CD4-positive, alpha-beta T cell (primary cell): ENCODE results near the gene CHAC2. TPM values are rescaled to one million over a fixed set of nuclear protein-coding genes. Genes with fewer than 3 reads are reported as not detected.

Experiments
- ATAC-seq: fragments of 200-7000 bp; cut with Tn5 transposase; one replicate; pipeline ENCODE4 v1.10.0; 2022; ENCODE audit warnings: mild to moderate bottlenecking; ENCODE audit not compliant: poor library complexity
- CTCF ChIA-PET: fragments of 350-600 bp; sonication (Branson Sonifier 250); formaldehyde crosslinking; loops from one replicate; lab custom pipeline; 2021; ENCODE audit warnings: antibody characterized with exemption, inconsistent platforms; lab: Charles Lee
- POLR2A ChIA-PET: fragments of 350-600 bp; sonication (Branson Sonifier 250); formaldehyde crosslinking; loops from one replicate; lab custom pipeline; 2021; ENCODE audit warnings: antibody characterized with exemption, inconsistent platforms; lab: Charles Lee
- DNase-seq, 14 experiments: peaks; one replicate each; pipeline ENCODE4 v3.0.0-alpha.2; 2013 to 2020; ENCODE audit warnings: mixed read lengths in 2 of 14
- H3K27ac ChIP-seq, 2 donors: one replicate each; pipeline versions ENCODE4 v1.5.1 to v1.7.0; 2013; ENCODE audit warnings: low read length in 2 of 2, low read depth in 1 of 2, mild to moderate bottlenecking in 1 of 2
- H3K27me3 ChIP-seq, 2 experiments: 1 replicate in 1 of 2; 2 replicates in 1 of 2; pipeline versions ENCODE4 v1.6.1 to v1.7.0; 2013; ENCODE audit warnings: low read length in 2 of 2, control low read depth in 1 of 2, mild to moderate bottlenecking in 1 of 2, moderate library complexity in 1 of 2; ENCODE audit not compliant: insufficient read depth in 2 of 2, control insufficient read depth in 1 of 2
- H3K36me3 ChIP-seq: one replicate; pipeline ENCODE4 v1.6.1; 2013; ENCODE audit warnings: low read length, control low read depth; ENCODE audit not compliant: insufficient read depth
- H3K4me1 ChIP-seq: one replicate; pipeline ENCODE4 v1.6.1; 2013; ENCODE audit warnings: low read length, control low read depth; ENCODE audit not compliant: insufficient read depth
- H3K4me3 ChIP-seq: one replicate; pipeline ENCODE4 v1.5.1; 2013; ENCODE audit warnings: mild to moderate bottlenecking, low read length, moderate library complexity
- H3K9me3 ChIP-seq, 2 experiments: 1 replicate in 1 of 2; 2 replicates in 1 of 2; pipeline versions ENCODE4 v1.6.1 to v1.7.0; 2013; ENCODE audit warnings: low read length in 2 of 2, mild to moderate bottlenecking in 2 of 2, control low read depth in 1 of 2, moderate library complexity in 1 of 2; ENCODE audit not compliant: control insufficient read depth in 1 of 2, insufficient read depth in 1 of 2
- H3K27ac Mint-ChIP-seq: one replicate; pipeline ENCODE4 v1.8.0; 2020; ENCODE audit warnings: mixed read lengths
- H3K27me3 Mint-ChIP-seq: one replicate; pipeline ENCODE4 v1.8.0; 2021; ENCODE audit warnings: mixed read lengths
- H3K36me3 Mint-ChIP-seq: one replicate; pipeline ENCODE4 v1.8.0; 2021; ENCODE audit warnings: low read depth, mixed read lengths
- H3K4me1 Mint-ChIP-seq: one replicate; pipeline ENCODE4 v1.8.0; 2021; ENCODE audit warnings: low read depth, mixed read lengths
- H3K4me3 Mint-ChIP-seq: one replicate; pipeline ENCODE4 v1.8.0; 2020; ENCODE audit warnings: mild to moderate bottlenecking, mixed read lengths
- H3K9me3 Mint-ChIP-seq: one replicate; pipeline ENCODE4 v1.8.0; 2020; ENCODE audit warnings: mixed read lengths
- intact Hi-C, 2 experiments: fragments of 100-400 bp; cut with DNase I in 1 of 2; cut with micrococcal nuclease in 1 of 2; formaldehyde crosslinking; loops; one replicate each; pipeline versions ENCODE4 v1.15.1 to v1.9.0; 2023 to 2025; cut with DNase I, micrococcal nuclease
- total RNA-seq, 174 experiments: library from RNA in 2 of 174; stranded (reverse) in 2 of 174; gene quantifications; one replicate each; pipeline ENCODE4 v1.2.3 and lab custom pipeline; 2021 to 2026
- TF ChIP-seq, protein P1 (sequence below): fragments of 200-600 bp; IDR thresholded peaks from one replicate; pipeline ENCODE4 v1.8.0; 2022; ENCODE audit warnings: antibody characterized with exemption, mild to moderate bottlenecking

CHAC2 gene
- total RNA-seq, 2 experiments from 2014 or later = 0.47 to 0.85 TPM

DNA sequence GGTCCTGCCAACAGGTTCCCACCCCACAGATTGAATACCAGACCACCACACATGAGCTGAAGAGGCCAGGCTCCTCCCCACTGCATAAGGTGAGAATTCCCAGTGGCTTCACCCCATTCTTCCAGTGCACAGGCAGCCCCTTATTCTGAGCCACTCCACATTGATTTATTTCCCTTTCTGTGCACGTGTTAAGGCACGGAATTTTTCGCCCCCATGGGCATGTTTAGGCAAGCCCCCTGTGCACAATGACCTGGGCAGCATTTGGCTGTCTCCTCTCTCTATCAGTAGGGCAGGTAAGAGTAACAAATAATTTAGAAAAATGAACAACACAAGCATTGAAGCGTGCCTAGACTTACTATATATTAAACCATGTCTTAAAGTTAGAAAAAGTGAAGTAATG lies 15.2 kb upstream of the CHAC2 start:
- CTCF ChIA-PET = no interaction called here

DNA sequence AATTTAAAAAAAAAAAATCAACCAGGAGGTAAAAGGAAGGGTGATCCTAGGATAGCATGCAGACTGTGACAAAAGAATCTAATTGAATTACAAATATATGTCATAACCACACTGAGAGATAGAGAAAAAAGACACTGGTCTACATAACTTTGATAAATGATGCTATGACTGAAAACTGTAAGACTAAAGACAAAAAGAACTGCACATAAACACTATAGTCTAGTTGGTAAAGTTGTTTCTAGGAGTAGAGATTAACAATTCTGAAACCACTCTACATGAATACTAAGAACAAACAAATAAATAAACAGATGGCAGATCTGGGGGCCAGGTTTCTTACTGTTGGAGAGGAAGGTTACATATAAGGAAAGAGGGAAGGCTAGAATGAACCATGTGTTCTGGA lies 14.6 kb upstream of the CHAC2 start:
- no peaks in the 10 kb centered on the region for H3K4me1 Mint-ChIP-seq
- H3K27ac Mint-ChIP-seq = no peak overlapping the region
- no peaks in the 10 kb centered on the region for H3K27me3 ChIP-seq
- intact Hi-C loops = no loop called here
- peaks cover 24% of the 10 kb centered on the region for H3K36me3 ChIP-seq
- H3K9me3 Mint-ChIP-seq = no peaks in the 10 kb centered on the region
- ChIA-PET POLR2A (no interaction called here), CTCF (no interaction called here)
- ATAC-seq (no peak), DNase-seq (no peak)
- H3K9me3 ChIP-seq = no peaks in the 10 kb centered on the region
- no peaks in the 10 kb centered on the region for H3K27me3 Mint-ChIP-seq
- H3K4me1 ChIP-seq = no peaks in the 10 kb centered on the region
- no peak overlapping the region for H3K4me3 Mint-ChIP-seq
- H3K36me3 Mint-ChIP-seq = peaks cover 52% of the 10 kb centered on the region
- no peak overlapping the region for H3K27ac ChIP-seq
- no peak overlapping the region for H3K4me3 ChIP-seq
- TF ChIP-seq, protein P1, sequence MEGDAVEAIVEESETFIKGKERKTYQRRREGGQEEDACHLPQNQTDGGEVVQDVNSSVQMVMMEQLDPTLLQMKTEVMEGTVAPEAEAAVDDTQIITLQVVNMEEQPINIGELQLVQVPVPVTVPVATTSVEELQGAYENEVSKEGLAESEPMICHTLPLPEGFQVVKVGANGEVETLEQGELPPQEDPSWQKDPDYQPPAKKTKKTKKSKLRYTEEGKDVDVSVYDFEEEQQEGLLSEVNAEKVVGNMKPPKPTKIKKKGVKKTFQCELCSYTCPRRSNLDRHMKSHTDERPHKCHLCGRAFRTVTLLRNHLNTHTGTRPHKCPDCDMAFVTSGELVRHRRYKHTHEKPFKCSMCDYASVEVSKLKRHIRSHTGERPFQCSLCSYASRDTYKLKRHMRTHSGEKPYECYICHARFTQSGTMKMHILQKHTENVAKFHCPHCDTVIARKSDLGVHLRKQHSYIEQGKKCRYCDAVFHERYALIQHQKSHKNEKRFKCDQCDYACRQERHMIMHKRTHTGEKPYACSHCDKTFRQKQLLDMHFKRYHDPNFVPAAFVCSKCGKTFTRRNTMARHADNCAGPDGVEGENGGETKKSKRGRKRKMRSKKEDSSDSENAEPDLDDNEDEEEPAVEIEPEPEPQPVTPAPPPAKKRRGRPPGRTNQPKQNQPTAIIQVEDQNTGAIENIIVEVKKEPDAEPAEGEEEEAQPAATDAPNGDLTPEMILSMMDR = no peak

More for the DNA sequence above, 15.2 kb upstream of the CHAC2 start:
- TF ChIP-seq, protein P1 = no peak
- intact Hi-C loops = no loop called here
- Mint-ChIP-seq H3K27me3 (no peaks in the 10 kb centered on the region), H3K4me3 (no peak overlapping the region), H3K9me3 (no peaks in the 10 kb centered on the region), H3K36me3 (peaks cover 52% of the 10 kb centered on the region), H3K4me1 (no peaks in the 10 kb centered on the region), H3K27ac (no peak overlapping the region)
- Histone ChIP-seq H3K9me3 (no peaks in the 10 kb centered on the region), H3K4me3 (no peak overlapping the region), H3K36me3 (peaks cover 30% of the 10 kb centered on the region), H3K27me3 (no peaks in the 10 kb centered on the region), H3K4me1 (no peaks in the 10 kb centered on the region), H3K27ac (no peak overlapping the region)
- DNase-seq (no peak), ATAC-seq (no peak)
- POLR2A ChIA-PET = no interaction called here

DNA sequence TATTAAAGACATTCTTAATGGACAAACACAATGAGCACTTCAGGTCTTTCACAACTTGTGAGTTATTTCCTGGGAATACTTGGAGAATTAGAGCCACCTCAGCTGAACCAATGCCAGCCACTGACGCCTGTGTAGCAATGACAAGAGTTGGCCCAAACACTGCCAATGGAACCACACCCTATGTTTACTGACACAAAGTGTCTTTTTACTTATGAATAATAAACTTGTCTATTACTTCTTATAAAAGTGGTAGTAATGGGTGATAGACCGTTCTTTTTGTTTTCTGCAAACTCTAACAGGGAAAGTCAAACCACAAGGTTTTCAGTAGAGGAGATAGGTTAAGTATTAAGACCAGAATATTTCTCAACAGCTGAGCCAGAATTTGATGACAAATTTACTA lies 12.5 kb upstream of the CHAC2 start:
- Mint-ChIP-seq H3K4me3 (no peak overlapping the region), H3K27me3 (no peaks in the 10 kb centered on the region), H3K4me1 (no peaks in the 10 kb centered on the region), H3K27ac (no peak overlapping the region), H3K36me3 (peaks cover 45% of the 10 kb centered on the region), H3K9me3 (no peaks in the 10 kb centered on the region)
- Histone ChIP-seq H3K36me3 (peaks cover 10% of the 10 kb centered on the region), H3K27ac (no peak overlapping the region), H3K4me3 (no peak overlapping the region), H3K4me1 (no peaks in the 10 kb centered on the region), H3K27me3 (no peaks in the 10 kb centered on the region), H3K9me3 (no peaks in the 10 kb centered on the region)
- no peak for DNase-seq
- ChIA-PET POLR2A (no interaction called here), CTCF (no interaction called here)
- TF ChIP-seq, protein P1 = no peak
- intact Hi-C loops = no loop called here
- ATAC-seq = no peak
